Neuronal stem cell (in vitro differentiated cells): ENCODE results near the gene HOXA3.

Source experiments
- DNase-seq: peaks from one replicate; pipeline ENCODE4 v3.0.0-alpha.2; 2013; ENCODE audit warnings: low spot score
- H2AFZ ChIP-seq: one replicate; pipeline ENCODE4 v1.6.1; 2013; ENCODE audit warnings: mild to moderate bottlenecking, low read length, inconsistent platforms
- H2AK5ac ChIP-seq: 2 replicates; pipeline ENCODE4 v1.6.1; 2013; ENCODE audit warnings: low read depth, mild to moderate bottlenecking, inconsistent platforms, low read length, moderate library complexity, mixed read lengths
- H2BK120ac ChIP-seq: 2 replicates; pipeline ENCODE4 v1.6.1; 2013; ENCODE audit warnings: low read depth, mild to moderate bottlenecking, inconsistent platforms, low read length, moderate library complexity, mixed read lengths
- H2BK12ac ChIP-seq: one replicate; pipeline ENCODE4 v1.6.1; 2013; ENCODE audit warnings: low read length, inconsistent platforms
- H2BK15ac ChIP-seq: 2 replicates; pipeline ENCODE4 v1.6.1; 2013; ENCODE audit warnings: mild to moderate bottlenecking, low read length, inconsistent platforms, mixed read lengths
- H2BK5ac ChIP-seq: one replicate; pipeline ENCODE4 v1.6.1; 2013; ENCODE audit warnings: inconsistent platforms, mild to moderate bottlenecking, low read length, moderate library complexity
- H3K14ac ChIP-seq: one replicate; pipeline ENCODE4 v1.6.1; 2013; ENCODE audit warnings: low read length, inconsistent platforms
- H3K18ac ChIP-seq: 2 replicates; pipeline ENCODE4 v1.6.1; 2013; ENCODE audit warnings: low read length, inconsistent platforms
- H3K23ac ChIP-seq: 2 replicates; pipeline ENCODE4 v1.6.1; 2013; ENCODE audit warnings: low read depth, mild to moderate bottlenecking, mixed read lengths, low read length, inconsistent platforms; ENCODE audit not compliant: poor library complexity
- H3K27ac ChIP-seq: replicated peaks from 3 replicates; pipeline ENCODE4 v1.5.1; 2013; ENCODE audit warnings: low read length, inconsistent platforms
- H3K27me3 ChIP-seq, 3 experiments: 2 replicates each; pipeline ENCODE4 v1.6.1; 2013; ENCODE audit warnings: low read length in 3 of 3, mild to moderate bottlenecking in 2 of 3, inconsistent platforms in 1 of 3, low read depth in 1 of 3, mixed read lengths in 1 of 3, moderate library complexity in 1 of 3; ENCODE audit not compliant: control insufficient read depth in 3 of 3, insufficient read depth in 3 of 3
- H3K36me3 ChIP-seq, 2 donors: replicated peaks in 1 of 2; 2 replicates each; pipeline ENCODE4 v1.6.1; 2013; ENCODE audit warnings: low read length in 2 of 2; ENCODE audit not compliant: control insufficient read depth in 2 of 2, insufficient read depth in 2 of 2
- H3K4ac ChIP-seq: 2 replicates; pipeline ENCODE4 v1.6.1; 2013; ENCODE audit warnings: inconsistent platforms, mild to moderate bottlenecking, low read length, moderate library complexity
- H3K4me1 ChIP-seq, 2 donors: 1 replicate in 1 of 2; 2 replicates in 1 of 2; pipeline ENCODE4 v1.6.1; 2013; ENCODE audit warnings: low read length in 2 of 2, low read depth in 1 of 2; ENCODE audit not compliant: control insufficient read depth in 2 of 2, insufficient read depth in 1 of 2
- H3K4me2 ChIP-seq: one replicate; pipeline ENCODE4 v1.6.1; 2013; ENCODE audit warnings: mild to moderate bottlenecking, low read length, inconsistent platforms; ENCODE audit not compliant: insufficient read depth, poor library complexity, severe bottlenecking
- H3K4me3 ChIP-seq, 2 donors: 2 replicates each; pipeline ENCODE4 v1.5.1; 2013; ENCODE audit warnings: low read length in 2 of 2, mild to moderate bottlenecking in 2 of 2, inconsistent platforms in 1 of 2, moderate library complexity in 1 of 2
- H3K79me1 ChIP-seq: one replicate; pipeline ENCODE4 v1.6.1; 2013; ENCODE audit warnings: low read depth, mild to moderate bottlenecking, inconsistent platforms, low read length, moderate library complexity
- H3K9ac ChIP-seq: one replicate; pipeline ENCODE4 v1.6.1; 2013; ENCODE audit warnings: mild to moderate bottlenecking, low read depth, low read length, inconsistent platforms; ENCODE audit not compliant: poor library complexity
- H3K9me3 ChIP-seq, 2 donors: replicated peaks in 1 of 2; 2 replicates each; pipeline versions ENCODE3 to v1.6.1; 2013; ENCODE audit warnings: low read length in 2 of 2, mild to moderate bottlenecking in 2 of 2, inconsistent platforms in 1 of 2, low read depth in 1 of 2, mixed read lengths in 1 of 2, moderate library complexity in 1 of 2; ENCODE audit not compliant: control insufficient read depth in 2 of 2, insufficient read depth in 1 of 2
- H4K8ac ChIP-seq: one replicate; pipeline ENCODE4 v1.6.1; 2013; ENCODE audit warnings: low read depth, mild to moderate bottlenecking, inconsistent platforms, low read length, moderate library complexity
- H4K91ac ChIP-seq: one replicate; pipeline ENCODE4 v1.6.1; 2013; ENCODE audit warnings: low read length, low read depth, mild to moderate bottlenecking, inconsistent platforms; ENCODE audit not compliant: poor library complexity
- WGBS, 2 donors: extraction: QIAGEN DNeasy Blood & Tissue Kit; methylation state at CpG; one replicate each; pipeline ENCODE4 v1.1.7; 2013; ENCODE audit warnings: missing lambda C conversion rate in 2 of 2, mixed read lengths in 1 of 2; ENCODE audit not compliant: insufficient read length in 2 of 2, insufficient replicate concordance in 1 of 2; ENCODE audit errors: extremely low coverage in 2 of 2; 5-methylcytosine and 5-hydroxymethylcytosine counted together

Gene HOXA3

GRCh38 chr7:27097686-27098577, 54.5 kb downstream of the HOXA3 start:
- Histone ChIP-seq H4K8ac (no peak overlapping the region), H2BK12ac (no peak overlapping the region), H3K18ac (no peak overlapping the region), H3K27me3 (peaks cover 57 to 100% (median 93%) of the 10 kb centered on the region in 3 experiments), H3K4me1 (peaks cover 0 to 1% of the 10 kb centered on the region in 2 donors), H3K9ac (no peak overlapping the region), H4K91ac (no peak overlapping the region), H3K4me3 (no peak overlapping the region), H3K23ac (no peak overlapping the region), H3K14ac (no peak overlapping the region), H2BK5ac (no peak overlapping the region), H3K4ac (no peak overlapping the region), H3K79me1 (no peaks in the 10 kb centered on the region), H2AK5ac (no peak overlapping the region), H3K9me3 (peaks cover 2 to 3% of the 10 kb centered on the region in 2 donors), H3K4me2 (no peak overlapping the region), H2BK15ac (no peak overlapping the region), H3K36me3 (no peaks in the 10 kb centered on the region), H2AFZ (peak overlapping the region; percentile 22), H3K27ac (no peak overlapping the region), H2BK120ac (no peak overlapping the region)
- no CpG with 5 or more reads among the region's 35 CpGs for WGBS, 2 donors
- peak; percentile 32 for DNase-seq

GRCh38 chr7:27096768-27097514, 55.4 kb downstream of the HOXA3 start:
- Histone ChIP-seq H3K14ac (no peak overlapping the region), H4K8ac (no peak overlapping the region), H3K36me3 (no peaks in the 10 kb centered on the region), H3K79me1 (no peaks in the 10 kb centered on the region), H3K9ac (no peak overlapping the region), H3K4me2 (peak overlapping the region; percentile 82), H3K27me3 (peaks cover 53 to 100% (median 93%) of the 10 kb centered on the region in 3 experiments), H2BK120ac (no peak overlapping the region), H3K4me3 (peak overlapping the region in 1 of 2 donors; percentile 30), H3K23ac (no peak overlapping the region), H4K91ac (no peak overlapping the region), H2BK12ac (no peak overlapping the region), H3K9me3 (peaks cover 0 to 3% of the 10 kb centered on the region in 2 donors), H2BK15ac (no peak overlapping the region), H3K27ac (no peak overlapping the region), H3K4ac (no peak overlapping the region), H2BK5ac (no peak overlapping the region), H2AFZ (peak overlapping the region; percentile 90), H2AK5ac (no peak overlapping the region), H3K18ac (no peak overlapping the region), H3K4me1 (peaks cover 0 to 1% of the 10 kb centered on the region in 2 donors)
- peak; percentile 8 for DNase-seq
- WGBS, 2 donors, result no CpG with 5 or more reads among the region's 41 CpGs

- H2BK120ac ChIP-seq, result no peak within 1 kb of the TSS
- no peak within 1 kb of the TSS for H2BK5ac ChIP-seq
- H3K9ac ChIP-seq, result no peak within 1 kb of the TSS
- H2BK12ac ChIP-seq, result no peak within 1 kb of the TSS
- H3K79me1 ChIP-seq, result no peaks in the 10 kb centered on the region
- H4K8ac ChIP-seq, result no peak within 1 kb of the TSS
- no peak within 1 kb of the TSS for H3K4ac ChIP-seq
- peak within 1 kb of the TSS; percentile 90 for H2AFZ ChIP-seq
- no peak within 1 kb of the TSS for H3K14ac ChIP-seq
- peaks cover 0 to 3% of the 10 kb centered on the region in 2 donors for H3K9me3 ChIP-seq
- peak within 1 kb of the TSS; percentile 82 for H3K4me2 ChIP-seq
- H3K23ac ChIP-seq, result no peak within 1 kb of the TSS
- peak within 1 kb of the TSS; percentile 30 to 70 for H3K4me3 ChIP-seq
- WGBS, 2 donors, result no CpG with 5 or more reads among the region's 68 CpGs
- no peak within 1 kb of the TSS for H2BK15ac ChIP-seq
- H3K4me1 ChIP-seq, result peaks cover 0 to 1% of the 10 kb centered on the region in 2 donors
- no peak within 1 kb of the TSS for H3K18ac ChIP-seq
- H4K91ac ChIP-seq, result no peak within 1 kb of the TSS
- no peak within 1 kb of the TSS for H2AK5ac ChIP-seq
- H3K36me3 ChIP-seq, result no peaks in the 10 kb centered on the region
- H3K27me3 ChIP-seq, result peaks cover 46 to 100% (median 93%) of the 10 kb centered on the region in 3 experiments
- no peak within 1 kb of the TSS for H3K27ac ChIP-seq
- DNase-seq, result peak; percentile 48
These were observed 56.3 kb downstream of the HOXA3 start, which contains the start of gene HOXA1 for GRCh38 chr7:27095897-27096767. HOXA1 (minus strand) TSS chr7:27096000; CDS start chr7:27095912, 88 bp downstream.
